Measurements from ENCODE around the gene TCF3. TPM values are rescaled to one million over a fixed set of nuclear protein-coding genes. Genes with fewer than 3 reads are reported as not detected.

Gene TCF3
- polyA plus RNA-seq, 3 donors: 2.4 to 36.2 (median 3.3) TPM

- 94% methylated on average over 25 of the region's 41 CpGs for WGBS (ENCODE audit: insufficient coverage)
- no peak for TF ChIP-seq CTCF (IDR thresholded peaks at IDR 0.05)
- Histone ChIP-seq H3K9me3 (replicated peaks in 1 of 2; ENCODE audit: control insufficient read depth in 1 of 2, insufficient read depth in 1 of 2, low read length in 2 of 2) (no peaks in the 10 kb centered on the region), H3K4me1 (ENCODE audit: control insufficient read depth in 1 of 2, insufficient read depth in 2 of 2, low read length in 2 of 2) (no peaks in the 10 kb centered on the region), H4K20me1 (ENCODE audit: insufficient read depth, low read length) (no peaks in the 10 kb centered on the region), H3K79me2 (ENCODE audit: insufficient read depth, low read length) (no peaks in the 10 kb centered on the region), H3K9ac (ENCODE audit: insufficient read depth, low read length, poor library complexity, severe bottlenecking) (no peak overlapping the region), H3K27me3 (ENCODE audit: control insufficient read depth in 2 of 2, insufficient read depth in 2 of 2, low read length in 2 of 2) (no peaks in the 10 kb centered on the region), H2AFZ (ENCODE audit: insufficient read depth, low read depth, low read length, poor library complexity, severe bottlenecking) (no peak overlapping the region), H3K4me2 (replicated peaks; ENCODE audit: extremely low read depth, low read length, poor library complexity, severe bottlenecking) (no peak overlapping the region), H3K27ac (ENCODE audit: low read depth in 1 of 2, low read length in 2 of 2) (no peak overlapping the region), H3K4me3 (replicated peaks in 1 of 3; ENCODE audit: low read depth in 2 of 3, low read length in 3 of 3) (no peak overlapping the region), H3K36me3 (replicated peaks in 1 of 2; ENCODE audit: control insufficient read depth in 1 of 2, insufficient read depth in 2 of 2, low read length in 2 of 2) (peaks cover 59 to 65% of the 10 kb centered on the region in 2 donors)
- no peak for DNase-seq
- H3K9me3 Mint-ChIP-seq: no peaks in the 10 kb centered on the region
- peak overlapping the region in 1 of 7 donors; percentile 33 for H3K27ac Mint-ChIP-seq
- H3K27me3 Mint-ChIP-seq (ENCODE audit: low read depth in 3 of 3): peaks cover 0 to 2% (median 0%) of the 10 kb centered on the region in 3 donors
- H3K4me1 Mint-ChIP-seq: peaks cover 2% of the 10 kb centered on the region
- intact Hi-C loops (cut with micrococcal nuclease): no loop called here
- no peak overlapping the region for H3K4me3 Mint-ChIP-seq
- peaks cover 47 to 92% of the 10 kb centered on the region in 2 donors for H3K36me3 Mint-ChIP-seq
Measured at GRCh38 chr19:1615156-1615765, 37.2 kb downstream of the TCF3 start.

- Mint-ChIP-seq H3K27ac (no peak overlapping the region), H3K4me1 (peaks cover 10% of the 10 kb centered on the region), H3K36me3 (peaks cover 44 to 83% of the 10 kb centered on the region in 2 donors), H3K9me3 (no peaks in the 10 kb centered on the region), H3K4me3 (no peak overlapping the region), H3K27me3 (ENCODE audit: low read depth in 3 of 3) (peaks cover 0 to 6% (median 5%) of the 10 kb centered on the region in 3 donors)
- TF ChIP-seq CTCF (IDR thresholded peaks at IDR 0.05): no peak
- no peaks in the 10 kb centered on the region for H3K79me2 ChIP-seq (ENCODE audit: insufficient read depth, low read length)
- intact Hi-C loops (cut with micrococcal nuclease): no loop called here
- H4K20me1 ChIP-seq (ENCODE audit: insufficient read depth, low read length): no peaks in the 10 kb centered on the region
- no peak overlapping the region for H2AFZ ChIP-seq (ENCODE audit: insufficient read depth, low read depth, low read length, poor library complexity, severe bottlenecking)
- peaks cover 0 to under 1% of the 10 kb centered on the region in 2 donors for H3K27me3 ChIP-seq (ENCODE audit: control insufficient read depth in 2 of 2, insufficient read depth in 2 of 2, low read length in 2 of 2)
- H3K4me3 ChIP-seq (replicated peaks in 1 of 3; ENCODE audit: low read depth in 2 of 3, low read length in 3 of 3): no peak overlapping the region
- no peak overlapping the region for H3K9ac ChIP-seq (ENCODE audit: insufficient read depth, low read length, poor library complexity, severe bottlenecking)
- no peak overlapping the region for H3K4me2 ChIP-seq (replicated peaks; ENCODE audit: extremely low read depth, low read length, poor library complexity, severe bottlenecking)
- no peaks in the 10 kb centered on the region for H3K9me3 ChIP-seq (replicated peaks in 1 of 2; ENCODE audit: control insufficient read depth in 1 of 2, insufficient read depth in 1 of 2, low read length in 2 of 2)
- DNase-seq: no peak
- WGBS (ENCODE audit: insufficient coverage): 98% methylated on average over 28 of the region's 32 CpGs
- H3K36me3 ChIP-seq (replicated peaks in 1 of 2; ENCODE audit: control insufficient read depth in 1 of 2, insufficient read depth in 2 of 2, low read length in 2 of 2): peaks cover 53 to 55% of the 10 kb centered on the region in 2 donors
- H3K4me1 ChIP-seq (ENCODE audit: control insufficient read depth in 1 of 2, insufficient read depth in 2 of 2, low read length in 2 of 2): peaks cover 9 to 11% of the 10 kb centered on the region in 2 donors
- no peak overlapping the region for H3K27ac ChIP-seq (ENCODE audit: low read depth in 1 of 2, low read length in 2 of 2)
Measured at GRCh38 chr19:1613808-1614570, 38.4 kb downstream of the TCF3 start.
